Measurements from ENCODE around the gene RASGRP3.

Gene RASGRP3

DNA sequence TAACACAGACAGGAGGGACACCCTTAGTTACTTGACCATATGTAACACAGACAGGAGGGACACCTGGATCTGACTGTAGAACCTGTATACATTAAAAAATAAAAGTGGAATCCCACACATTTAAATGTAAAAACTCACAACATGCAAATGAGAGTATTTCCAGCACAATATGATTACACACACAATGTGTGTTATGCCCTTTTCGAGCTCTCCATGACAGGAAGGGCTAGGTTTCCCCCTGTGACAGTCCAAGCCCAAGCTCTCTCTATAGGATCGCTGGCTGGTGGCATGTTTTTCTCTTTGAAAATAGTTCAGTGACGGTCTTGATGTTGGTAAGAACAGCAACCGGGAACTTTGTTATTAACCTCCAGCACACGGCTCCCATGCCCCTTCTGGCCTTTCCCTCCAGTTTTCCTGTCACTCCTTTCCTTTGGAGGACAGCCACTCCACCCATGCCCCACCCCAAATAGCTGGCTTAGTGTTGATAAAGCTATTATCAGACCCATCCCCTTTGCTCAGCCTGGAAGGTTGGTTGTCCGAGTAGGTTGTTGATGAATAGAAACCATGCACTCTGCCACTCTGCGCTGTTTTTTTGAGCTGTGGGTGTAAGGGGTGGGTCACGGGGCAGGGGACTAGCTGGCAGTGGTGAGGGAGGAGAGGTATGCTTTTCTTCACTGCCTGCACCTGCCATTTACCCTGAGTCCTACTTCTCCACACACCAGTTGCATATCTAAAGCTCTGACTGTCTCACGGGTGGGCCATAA is 2.7 kb downstream of the RASGRP3 start:
- Histone ChIP-seq H3K27ac (ENCODE audit: low read depth, low read length) (no peak overlapping the region), H3K4me3 (ENCODE audit: low read length) (no peak overlapping the region), H3K27me3 (ENCODE audit: insufficient read depth, low read length) (peaks cover 3% of the 10 kb centered on the region), H3K9ac (ENCODE audit: low read depth, low read length) (no peak overlapping the region), H3K36me3 (ENCODE audit: insufficient read depth, low read length) (no peaks in the 10 kb centered on the region), H3K9me3 (ENCODE audit: insufficient read depth, low read depth, low read length) (no peaks in the 10 kb centered on the region), H3K4me1 (ENCODE audit: insufficient read depth, low read length) (no peaks in the 10 kb centered on the region; the same call in 1 of the 2 replicates)
- 88% methylated on average over 9 of the region's 9 CpGs for WGBS

DNA sequence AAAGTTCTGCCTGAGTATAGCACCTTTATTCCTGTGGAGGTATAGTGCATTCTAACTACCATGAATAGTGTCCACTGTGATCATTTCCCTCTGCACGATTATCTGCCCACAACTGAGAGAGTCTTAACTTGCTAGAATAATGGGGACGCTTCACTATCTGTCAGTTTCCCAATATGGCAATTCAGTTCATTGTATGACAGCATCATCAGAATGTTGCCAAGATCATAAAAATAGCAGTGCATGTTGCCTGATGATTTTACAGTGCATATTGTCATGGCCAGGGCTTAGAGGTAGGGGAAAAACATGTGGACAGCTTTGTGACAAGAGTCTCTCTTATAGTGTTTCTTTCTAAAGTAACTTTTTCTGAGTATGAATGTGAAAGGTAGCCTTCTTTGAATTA is 6.1 kb downstream of the RASGRP3 start:
- Histone ChIP-seq H3K9me3 (ENCODE audit: insufficient read depth, low read depth, low read length) (peaks cover 7% of the 10 kb centered on the region; the same call in 1 of the 2 replicates), H3K27ac (ENCODE audit: low read depth, low read length) (no peak overlapping the region), H3K4me3 (ENCODE audit: low read length) (no peak overlapping the region), H3K27me3 (ENCODE audit: insufficient read depth, low read length) (no peaks in the 10 kb centered on the region), H3K9ac (ENCODE audit: low read depth, low read length) (no peak overlapping the region), H3K36me3 (ENCODE audit: insufficient read depth, low read length) (no peaks in the 10 kb centered on the region), H3K4me1 (ENCODE audit: insufficient read depth, low read length) (no peaks in the 10 kb centered on the region)
- 92% methylated on average over 2 of the region's 2 CpGs for WGBS

DNA sequence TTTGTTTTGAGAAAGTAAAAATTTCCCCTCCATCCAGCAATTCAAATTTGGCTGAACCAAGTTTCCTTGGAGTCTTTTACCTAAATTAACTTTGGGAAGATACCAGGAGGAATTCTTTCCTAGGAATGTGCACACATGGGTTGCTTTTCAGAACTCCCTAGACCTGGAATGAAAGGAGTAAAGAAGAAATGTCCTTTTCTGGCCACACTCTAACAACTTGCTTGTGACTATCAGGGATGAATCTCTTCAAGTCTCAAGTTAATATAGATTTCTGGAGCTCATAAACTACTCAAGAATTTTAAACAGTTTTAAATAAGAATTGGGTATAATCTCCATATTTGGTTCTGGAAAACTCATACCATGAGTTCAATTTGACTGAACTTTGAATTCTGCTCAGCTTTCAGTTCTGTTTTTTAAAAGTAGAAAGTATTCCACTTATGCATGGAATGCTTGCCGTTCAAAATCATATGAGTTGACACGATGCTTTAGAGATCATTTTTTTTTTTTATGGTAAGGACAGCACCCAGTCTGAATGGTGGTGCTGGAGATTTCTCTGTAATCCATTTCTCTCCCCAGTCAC is 7.7 kb downstream of the RASGRP3 start:
- H3K27ac ChIP-seq (ENCODE audit: low read depth, low read length) = no peak overlapping the region
- WGBS = 95% methylated on average over 2 of the region's 2 CpGs

GRCh38 chr2:33485051-33485450 is 8.6 kb downstream of the RASGRP3 start:
- Histone ChIP-seq H3K9me3 (ENCODE audit: insufficient read depth, low read depth, low read length) (peaks cover 7% of the 10 kb centered on the region; the same call in 1 of the 2 replicates), H3K27me3 (ENCODE audit: insufficient read depth, low read length) (no peaks in the 10 kb centered on the region), H3K4me1 (ENCODE audit: insufficient read depth, low read length) (no peaks in the 10 kb centered on the region), H3K27ac (ENCODE audit: low read depth, low read length) (no peak overlapping the region), H3K4me3 (ENCODE audit: low read length) (no peak overlapping the region), H3K36me3 (ENCODE audit: insufficient read depth, low read length) (no peaks in the 10 kb centered on the region), H3K9ac (ENCODE audit: low read depth, low read length) (no peak overlapping the region)
- WGBS = 100% methylated on average over 2 of the region's 2 CpGs

More for the DNA sequence above, 7.7 kb downstream of the RASGRP3 start:
- Histone ChIP-seq H3K4me1 (ENCODE audit: insufficient read depth, low read length) (no peaks in the 10 kb centered on the region), H3K36me3 (ENCODE audit: insufficient read depth, low read length) (no peaks in the 10 kb centered on the region), H3K9me3 (ENCODE audit: insufficient read depth, low read depth, low read length) (peaks cover 7% of the 10 kb centered on the region; the same call in 1 of the 2 replicates), H3K27me3 (ENCODE audit: insufficient read depth, low read length) (no peaks in the 10 kb centered on the region), H3K9ac (ENCODE audit: low read depth, low read length) (no peak overlapping the region), H3K4me3 (ENCODE audit: low read length) (no peak overlapping the region)

DNA sequence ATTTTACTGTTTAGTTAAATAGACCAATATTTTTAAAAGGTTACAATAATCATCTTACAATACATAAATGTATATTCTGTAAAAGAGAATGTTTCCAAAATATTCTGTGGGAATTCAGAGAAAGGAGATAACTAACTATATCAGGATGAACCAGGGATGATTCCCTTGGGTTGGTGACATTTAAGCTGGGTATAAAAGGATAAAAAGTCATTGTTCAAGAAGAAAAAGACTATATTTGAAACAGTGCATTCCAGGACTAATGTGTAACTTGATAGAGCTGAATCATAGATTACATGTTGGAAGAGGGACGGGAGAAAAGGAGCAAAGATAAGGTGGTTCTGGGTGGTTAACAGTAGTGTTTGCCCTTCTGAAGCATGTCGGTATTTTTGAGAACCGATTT is 10.1 kb downstream of the RASGRP3 start:
- Histone ChIP-seq H3K9ac (ENCODE audit: low read depth, low read length) (no peak overlapping the region), H3K4me1 (ENCODE audit: insufficient read depth, low read length) (no peaks in the 10 kb centered on the region), H3K27ac (ENCODE audit: low read depth, low read length) (no peak overlapping the region), H3K27me3 (ENCODE audit: insufficient read depth, low read length) (no peaks in the 10 kb centered on the region), H3K36me3 (ENCODE audit: insufficient read depth, low read length) (no peaks in the 10 kb centered on the region), H3K9me3 (ENCODE audit: insufficient read depth, low read depth, low read length) (peaks cover 7% of the 10 kb centered on the region; the same call in 1 of the 2 replicates), H3K4me3 (ENCODE audit: low read length) (no peak overlapping the region)
- WGBS = 100% methylated on average over 2 of the region's 3 CpGs

- H3K27ac ChIP-seq (ENCODE audit: low read depth, low read length) = no peak overlapping the region
- H3K4me1 ChIP-seq (ENCODE audit: insufficient read depth, low read length) = no peaks in the 10 kb centered on the region
- H3K36me3 ChIP-seq (ENCODE audit: insufficient read depth, low read length) = no peaks in the 10 kb centered on the region
- 76% methylated on average over 2 of the region's 2 CpGs for WGBS
- no peak overlapping the region for H3K9ac ChIP-seq (ENCODE audit: low read depth, low read length)
- H3K27me3 ChIP-seq (ENCODE audit: insufficient read depth, low read length) = no peaks in the 10 kb centered on the region
- peaks cover 7% of the 10 kb centered on the region; the same call in 1 of the 2 replicates for H3K9me3 ChIP-seq (ENCODE audit: insufficient read depth, low read depth, low read length)
- no peak overlapping the region for H3K4me3 ChIP-seq (ENCODE audit: low read length)
Measured at GRCh38 chr2:33488178-33488690, 11.8 kb downstream of the RASGRP3 start.

DNA sequence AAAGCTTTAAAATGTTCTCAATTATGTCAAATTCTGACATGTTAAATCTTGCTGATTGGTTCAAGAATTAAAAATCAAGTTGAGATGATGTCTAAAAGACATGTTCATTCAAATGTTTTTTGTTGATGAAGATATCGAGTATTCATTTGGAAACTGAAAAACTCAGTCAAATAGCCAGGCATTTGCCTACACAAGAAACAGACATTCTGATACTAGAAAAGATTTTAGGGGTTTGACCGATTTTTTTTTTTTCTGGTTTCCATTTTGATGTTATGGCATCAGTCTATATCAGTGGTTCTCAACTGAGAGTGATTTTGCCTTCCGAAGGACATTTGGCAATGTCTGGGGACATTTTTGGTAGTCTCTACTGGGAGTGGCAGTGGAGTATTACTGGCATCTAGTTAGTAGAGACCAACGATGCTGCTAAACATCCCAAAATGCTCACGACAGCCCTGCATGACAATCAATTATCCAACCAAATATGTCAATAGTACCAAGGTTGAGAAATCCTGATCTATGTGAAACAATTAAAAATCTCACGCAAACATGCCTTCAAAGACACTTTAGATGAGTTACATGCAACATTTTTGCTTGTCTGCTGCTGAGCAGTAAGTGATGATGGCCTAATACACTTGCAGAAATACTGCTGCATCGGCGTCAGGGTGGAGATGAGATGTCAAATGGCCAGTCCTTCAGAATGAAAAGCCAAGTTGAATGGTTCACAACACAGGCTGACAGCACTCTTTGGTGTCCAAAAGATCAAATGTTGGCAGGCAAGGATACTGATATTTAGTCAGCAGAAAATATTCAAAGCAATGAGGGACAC is 12.5 kb downstream of the RASGRP3 start:
- 96% methylated on average over 8 of the region's 8 CpGs for WGBS
- no peaks in the 10 kb centered on the region for H3K4me1 ChIP-seq (ENCODE audit: insufficient read depth, low read length)
- H3K4me3 ChIP-seq (ENCODE audit: low read length) = no peak overlapping the region
- H3K9me3 ChIP-seq (ENCODE audit: insufficient read depth, low read depth, low read length) = peaks cover 7% of the 10 kb centered on the region; the same call in 1 of the 2 replicates
- H3K27me3 ChIP-seq (ENCODE audit: insufficient read depth, low read length) = no peaks in the 10 kb centered on the region
- H3K36me3 ChIP-seq (ENCODE audit: insufficient read depth, low read length) = no peaks in the 10 kb centered on the region
- no peak overlapping the region for H3K9ac ChIP-seq (ENCODE audit: low read depth, low read length)
- no peak overlapping the region for H3K27ac ChIP-seq (ENCODE audit: low read depth, low read length)

GRCh38 chr2:33489835-33490431 is 13.5 kb downstream of the RASGRP3 start:
- Histone ChIP-seq H3K4me1 (ENCODE audit: insufficient read depth, low read length) (no peaks in the 10 kb centered on the region), H3K27ac (ENCODE audit: low read depth, low read length) (no peak overlapping the region), H3K9me3 (ENCODE audit: insufficient read depth, low read depth, low read length) (peaks cover 7% of the 10 kb centered on the region; the same call in 1 of the 2 replicates), H3K9ac (ENCODE audit: low read depth, low read length) (no peak overlapping the region), H3K36me3 (ENCODE audit: insufficient read depth, low read length) (no peaks in the 10 kb centered on the region), H3K4me3 (ENCODE audit: low read length) (no peak overlapping the region), H3K27me3 (ENCODE audit: insufficient read depth, low read length) (no peaks in the 10 kb centered on the region)
- 87% methylated on average over 2 of the region's 2 CpGs for WGBS

DNA sequence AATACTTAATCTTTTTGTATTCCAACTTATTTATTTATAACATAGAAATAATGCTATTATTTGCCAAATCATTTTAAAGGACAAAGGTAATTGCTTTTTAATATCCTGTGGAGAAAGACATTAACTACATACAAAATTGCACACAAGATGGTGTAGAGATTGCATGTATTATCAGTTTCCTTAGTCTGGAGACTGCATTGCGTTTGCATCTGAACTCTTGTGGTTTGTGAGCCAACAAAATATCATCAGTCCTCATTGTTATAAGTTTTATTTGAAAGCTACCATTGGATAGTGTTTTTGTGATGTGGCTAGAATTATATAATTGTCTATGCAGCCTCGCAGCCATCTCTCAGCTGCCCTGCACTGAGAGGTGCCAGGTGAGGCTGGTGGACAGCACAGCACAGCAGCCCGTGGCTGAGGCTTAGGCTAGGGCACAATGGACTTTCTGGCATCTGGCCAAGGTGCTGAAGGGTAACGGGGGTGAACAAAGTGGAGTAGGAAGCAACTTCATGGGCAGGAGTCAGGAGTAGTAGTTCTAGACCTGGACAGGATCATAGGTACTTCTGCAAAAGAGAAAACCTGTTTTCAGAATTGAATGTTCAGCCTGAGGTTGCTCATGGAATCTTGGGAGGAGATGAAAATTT is 15.1 kb downstream of the RASGRP3 start:
- H3K27me3 ChIP-seq (ENCODE audit: insufficient read depth, low read length) = no peaks in the 10 kb centered on the region
- no peak overlapping the region for H3K4me3 ChIP-seq (ENCODE audit: low read length)
- no peak overlapping the region for H3K9ac ChIP-seq (ENCODE audit: low read depth, low read length)
- no peaks in the 10 kb centered on the region for H3K4me1 ChIP-seq (ENCODE audit: insufficient read depth, low read length)
- H3K9me3 ChIP-seq (ENCODE audit: insufficient read depth, low read depth, low read length) = peaks cover 4% of the 10 kb centered on the region; the same call in 1 of the 2 replicates
- no peak overlapping the region for H3K27ac ChIP-seq (ENCODE audit: low read depth, low read length)
- H3K36me3 ChIP-seq (ENCODE audit: insufficient read depth, low read length) = no peaks in the 10 kb centered on the region
- WGBS = 72% methylated on average over 4 of the region's 4 CpGs

DNA sequence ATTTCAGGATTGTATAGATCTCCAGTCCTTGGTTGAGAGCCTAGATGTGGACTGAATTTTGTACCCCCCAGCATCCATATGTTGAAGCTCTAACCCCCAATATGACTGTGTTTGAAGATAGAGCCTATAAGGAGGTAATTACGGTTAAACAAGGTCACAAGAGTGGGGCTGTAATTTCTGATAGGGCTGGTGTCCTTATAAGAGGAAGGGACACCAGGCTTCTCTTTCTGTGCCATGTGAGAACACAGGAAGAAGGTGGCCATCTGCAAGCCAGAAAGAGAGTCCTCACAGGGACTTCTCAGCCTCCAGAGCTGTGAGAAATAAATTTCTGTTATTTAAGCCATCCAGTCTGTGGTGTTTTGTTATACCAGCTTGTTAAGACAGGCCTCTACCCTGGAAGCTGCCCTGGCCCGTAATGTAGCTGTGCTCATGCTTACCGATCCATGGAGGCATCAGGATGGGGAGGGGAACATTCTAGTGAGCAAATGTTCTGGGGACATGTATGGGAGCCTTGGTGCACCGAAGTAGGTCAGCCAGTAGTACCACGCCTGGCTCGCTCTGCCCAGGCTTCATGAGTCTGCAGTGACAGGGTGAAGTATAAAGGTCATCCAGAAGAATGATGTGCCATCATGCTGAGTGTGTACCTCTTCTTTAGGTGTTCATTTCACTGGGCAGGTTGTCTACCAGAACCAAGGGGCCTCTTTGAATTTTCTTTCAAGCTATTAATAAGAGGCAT is 16.1 kb downstream of the RASGRP3 start:
- H3K27me3 ChIP-seq (ENCODE audit: insufficient read depth, low read length) = no peaks in the 10 kb centered on the region
- H3K4me3 ChIP-seq (ENCODE audit: low read length) = no peak overlapping the region
- 95% methylated on average over 6 of the region's 6 CpGs for WGBS
- H3K4me1 ChIP-seq (ENCODE audit: insufficient read depth, low read length) = no peaks in the 10 kb centered on the region
- H3K9ac ChIP-seq (ENCODE audit: low read depth, low read length) = no peak overlapping the region
- H3K27ac ChIP-seq (ENCODE audit: low read depth, low read length) = no peak overlapping the region
- no peaks in the 10 kb centered on the region for H3K9me3 ChIP-seq (ENCODE audit: insufficient read depth, low read depth, low read length)
- H3K36me3 ChIP-seq (ENCODE audit: insufficient read depth, low read length) = no peaks in the 10 kb centered on the region
